ENCODE data around the gene SEMA4A.
"Not testable (repeated sequence)": the region's sequence is repeated elsewhere in the genome, so short reads cannot be mapped to it uniquely, and the experiment has no call there.

Gene SEMA4A

DNA sequence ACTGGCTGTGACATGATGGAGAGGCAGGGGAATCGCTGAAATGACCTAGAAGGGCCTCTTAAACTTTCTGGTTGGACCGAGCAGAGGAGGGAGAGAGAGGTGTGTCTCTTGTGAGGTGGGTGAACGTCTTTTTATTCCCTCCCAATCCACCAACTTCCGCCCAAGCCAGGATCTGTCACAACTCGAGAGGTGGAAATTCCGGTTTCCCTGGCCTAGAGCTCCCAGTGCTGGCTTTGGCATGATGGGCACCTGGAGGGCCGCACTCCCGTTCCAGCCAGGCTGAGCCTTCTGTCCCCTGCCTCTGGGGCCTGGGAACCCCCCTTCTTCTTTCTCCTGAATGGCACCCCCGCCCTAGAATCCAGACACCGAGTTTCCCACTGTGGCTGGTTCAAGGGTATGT is at the start of gene SEMA4A:
Gene SEMA4A, plus strand, starts transcription at position 224 of the 400 bp plus-strand sequence. CDS start 994 bp downstream, outside the sequence.
- no peak for DNase-seq

DNA sequence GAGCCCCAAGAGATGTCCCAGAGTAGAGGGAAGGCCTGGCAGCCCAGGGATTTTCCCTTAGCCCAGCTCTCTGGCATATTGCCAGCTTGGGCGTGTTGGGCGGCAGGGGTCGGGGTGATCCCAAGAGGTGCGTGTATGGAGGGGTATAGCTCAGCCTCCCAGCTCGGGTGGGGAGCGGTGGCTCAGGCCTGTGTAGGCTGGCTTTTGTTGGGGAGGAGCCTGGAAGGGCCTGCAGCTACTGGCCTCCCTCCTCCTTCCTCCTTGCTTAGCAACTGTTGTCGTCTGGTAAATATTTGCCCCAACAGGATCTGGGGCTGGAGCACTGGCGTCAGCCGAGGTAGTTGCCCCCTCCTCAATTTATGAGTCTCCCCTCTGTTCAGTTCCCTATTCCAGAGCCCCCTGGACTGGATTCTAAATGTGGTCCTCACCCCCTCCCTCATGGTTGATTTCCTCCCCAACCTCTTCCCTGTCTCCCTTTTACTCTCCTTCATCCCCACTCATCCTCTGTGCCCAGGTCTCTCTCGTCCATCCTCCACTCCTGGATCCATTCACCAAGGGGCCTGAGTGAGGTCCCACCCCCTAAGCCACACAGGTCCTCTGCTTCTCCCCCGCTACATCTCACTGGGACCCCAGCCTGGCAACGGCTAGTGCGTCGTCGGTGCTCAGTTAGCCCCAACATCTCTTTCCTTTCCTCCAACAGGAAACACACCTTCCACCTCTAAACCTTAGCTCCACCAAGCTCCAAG is 49.1 kb upstream of the SEMA4A start:
- DNase-seq: peak; percentile 94

GRCh38 chr1:156104861-156105832 is 48.2 kb upstream of the SEMA4A start:
- peak; percentile 80 for DNase-seq

DNA sequence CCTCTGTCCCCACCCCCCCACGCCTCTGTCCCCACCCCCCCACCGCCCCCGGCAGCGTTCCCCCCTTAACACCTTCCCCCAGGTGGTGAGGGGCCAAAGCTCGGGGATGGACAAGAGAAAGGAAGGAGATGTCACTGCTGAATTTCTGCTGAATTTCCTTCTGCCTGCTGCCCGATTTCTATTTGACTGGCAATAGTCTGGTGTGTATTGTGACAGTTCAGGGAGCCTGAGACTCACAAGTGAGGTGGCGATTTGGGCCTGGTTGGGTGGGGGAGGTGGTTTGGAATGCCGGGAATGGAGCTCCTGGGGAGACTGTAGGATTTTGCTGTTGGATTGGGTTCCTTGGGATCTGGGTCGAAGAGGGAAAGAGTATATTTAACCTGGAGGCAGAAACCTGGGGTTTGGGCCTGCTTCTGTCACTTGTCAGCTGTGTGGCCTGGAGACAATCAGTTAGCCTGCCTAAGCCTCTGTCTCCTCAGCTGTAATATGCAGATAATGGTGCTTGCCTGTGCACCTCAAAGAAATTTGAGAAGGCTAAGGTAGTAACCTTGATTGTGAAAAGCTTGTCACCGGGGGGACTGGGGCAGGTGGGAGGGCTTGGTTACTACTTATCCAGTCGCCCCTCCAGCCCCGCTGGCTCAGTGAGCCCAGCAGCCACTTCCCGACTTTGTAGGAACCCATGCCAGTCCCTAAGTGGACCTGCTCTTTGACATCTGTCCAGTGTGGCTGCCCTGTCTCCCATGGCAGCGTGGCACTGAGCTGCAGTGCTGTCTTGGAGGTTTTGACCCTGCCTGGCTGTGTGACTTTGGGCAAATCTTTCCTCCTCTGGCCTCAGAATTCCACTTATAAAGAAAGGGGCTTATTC is 46.5 kb upstream of the SEMA4A start:
- DNase-seq: no peak

GRCh38 chr1:156108057-156108456 is 45.3 kb upstream of the SEMA4A start:
- DNase-seq: no peak

DNA sequence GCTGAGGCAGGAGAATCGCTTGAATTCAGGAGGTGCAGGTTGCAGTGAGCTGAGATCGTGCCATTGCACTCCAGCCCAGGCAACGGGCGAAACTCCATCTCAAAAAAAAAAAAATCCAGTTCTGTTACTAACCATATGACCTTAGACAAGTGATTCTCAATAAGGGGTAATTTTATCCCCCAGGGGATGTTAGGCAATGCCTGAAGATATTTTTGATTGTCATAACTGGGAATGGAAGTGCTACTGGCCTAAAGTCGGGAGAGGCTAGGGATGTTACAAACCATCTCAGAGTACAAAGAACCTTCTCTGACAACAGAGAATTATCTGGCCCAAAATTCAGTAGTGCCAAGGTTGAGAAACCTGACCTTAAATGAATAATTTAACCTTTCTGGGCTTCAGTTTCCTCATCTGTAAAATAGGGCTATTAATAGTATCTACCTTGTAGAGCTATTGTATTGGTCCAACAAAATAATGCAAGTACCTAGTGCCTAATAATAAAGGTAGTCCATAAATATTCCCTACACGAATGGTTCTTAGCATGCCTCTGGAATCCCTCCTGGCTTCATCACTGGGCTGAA is 44.6 kb upstream of the SEMA4A start:
- no peak for DNase-seq

GRCh38 chr1:156110252-156110651 is 43.1 kb upstream of the SEMA4A start:
- no peak for DNase-seq

- no peak for DNase-seq
Measured at GRCh38 chr1:156111355-156111962, 41.9 kb upstream of the SEMA4A start.

GRCh38 chr1:156112276-156113137 is 40.9 kb upstream of the SEMA4A start:
- peak; percentile 70 for DNase-seq

DNA sequence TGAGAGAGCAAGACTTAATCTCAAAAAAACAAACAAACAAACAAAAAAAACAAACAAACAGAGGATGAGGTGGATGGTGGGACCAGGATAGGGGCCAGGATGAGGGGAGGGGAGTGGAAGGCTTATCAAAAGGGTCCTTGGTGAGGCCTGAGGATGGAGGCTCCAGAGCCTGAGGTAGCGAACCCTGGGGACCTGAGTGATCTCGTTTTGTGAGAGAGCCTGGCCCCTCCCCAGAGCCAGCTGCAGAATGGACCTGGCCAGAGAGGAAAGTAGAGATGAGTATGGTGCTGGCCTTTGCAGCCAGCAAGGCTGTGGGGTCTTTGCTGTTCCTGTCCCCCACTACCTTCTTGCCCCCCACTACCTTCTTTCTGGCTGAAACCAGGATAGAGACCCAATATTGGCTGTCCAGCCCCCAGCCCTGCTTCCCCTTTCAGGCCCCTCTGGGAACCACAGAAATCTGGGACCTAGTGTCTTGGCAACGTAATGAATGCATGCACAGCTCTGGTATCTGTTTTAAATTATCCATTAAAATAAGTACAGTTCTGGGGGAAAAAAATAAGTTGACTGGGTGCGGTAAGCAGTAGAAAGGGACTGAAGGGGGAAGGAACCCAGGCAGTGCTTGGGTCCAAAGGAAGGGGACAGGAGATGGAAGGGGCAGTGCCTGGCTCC is 40.0 kb upstream of the SEMA4A start:
- DNase-seq: peak; percentile 58

DNA sequence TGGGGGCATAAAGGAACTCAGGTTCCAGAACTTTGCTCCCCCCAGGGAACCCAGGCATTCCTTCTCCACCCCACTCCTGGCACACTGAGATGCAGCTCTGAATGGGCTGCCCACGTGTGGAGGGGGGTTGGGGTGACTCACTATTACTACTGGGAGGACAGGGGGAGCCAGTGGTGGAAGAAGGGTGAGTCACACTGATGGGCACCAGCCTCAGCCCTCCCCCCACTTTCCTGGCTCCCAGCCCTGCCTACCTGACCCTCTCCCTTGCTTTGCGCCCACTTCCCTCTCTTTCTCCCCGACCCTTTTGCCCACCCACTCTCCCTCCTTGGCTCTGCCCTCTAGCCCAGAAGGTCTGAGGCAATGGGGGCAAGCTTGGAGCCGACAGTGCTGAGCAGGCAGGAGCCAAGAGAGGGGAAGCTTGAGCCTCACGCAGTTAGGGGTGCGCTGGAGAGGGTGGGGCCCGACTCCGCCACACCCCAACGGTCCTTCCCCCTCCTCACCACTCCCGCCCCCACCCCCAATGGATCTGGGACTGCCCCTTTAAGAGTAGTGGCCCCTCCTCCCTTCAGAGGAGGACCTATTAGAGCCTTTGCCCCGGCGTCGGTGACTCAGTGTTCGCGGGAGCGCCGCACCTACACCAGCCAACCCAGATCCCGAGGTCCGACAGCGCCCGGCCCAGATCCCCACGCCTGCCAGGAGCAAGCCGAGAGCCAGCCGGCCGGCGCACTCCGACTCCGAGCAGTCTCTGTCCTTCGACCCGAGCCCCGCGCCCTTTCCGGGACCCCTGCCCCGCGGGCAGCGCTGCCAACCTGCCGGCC is 39.1 kb upstream of the SEMA4A start, which contains the start of gene LMNA:
Gene LMNA, plus strand, starts transcription at position 611 of the 818 bp plus-strand sequence. CDS start 208 bp downstream, outside the sequence.
- peak; percentile 95 for DNase-seq

- DNase-seq: no peak
Measured at GRCh38 chr1:156114919-156115513, 38.4 kb upstream of the SEMA4A start.

- DNase-seq: peak; percentile 83
Measured at GRCh38 chr1:156115514-156116374, 37.6 kb upstream of the SEMA4A start.

GRCh38 chr1:156116731-156117130 is 36.7 kb upstream of the SEMA4A start:
- not testable (repeated sequence) for DNase-seq

GRCh38 chr1:156117414-156118176 is 35.8 kb upstream of the SEMA4A start:
- no peak for DNase-seq

GRCh38 chr1:156118177-156118868 is 35.1 kb upstream of the SEMA4A start:
- DNase-seq: peak; percentile 75

Measured in femur (tissue), 1 donor.